ENCODE results near the gene SRA1.
A peak's percentile ranks its signal among the peaks of the same experiment; 100 is the strongest.

The SRA1 gene

DNA sequence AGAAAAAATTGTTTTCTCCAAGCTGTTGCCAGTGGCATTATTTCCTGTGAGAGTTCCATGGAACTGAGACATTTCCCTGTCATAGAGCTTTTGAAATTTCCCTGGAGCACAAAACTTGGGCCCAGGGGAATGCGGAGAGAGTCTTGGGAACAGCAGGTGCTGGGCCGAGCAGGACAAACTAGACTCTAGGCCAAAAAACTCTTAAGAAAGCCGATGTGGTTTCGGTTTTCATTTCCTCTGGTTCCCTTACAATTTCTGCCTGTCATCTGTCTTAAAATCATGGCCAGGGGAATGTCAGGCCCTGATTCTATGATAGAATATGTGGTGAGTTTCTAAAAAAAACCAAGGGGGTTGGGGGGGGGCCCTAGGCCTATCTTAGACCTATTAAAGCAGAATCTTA, 11.9 kb upstream of the SRA1 start:
- no peak for DNase-seq

DNA sequence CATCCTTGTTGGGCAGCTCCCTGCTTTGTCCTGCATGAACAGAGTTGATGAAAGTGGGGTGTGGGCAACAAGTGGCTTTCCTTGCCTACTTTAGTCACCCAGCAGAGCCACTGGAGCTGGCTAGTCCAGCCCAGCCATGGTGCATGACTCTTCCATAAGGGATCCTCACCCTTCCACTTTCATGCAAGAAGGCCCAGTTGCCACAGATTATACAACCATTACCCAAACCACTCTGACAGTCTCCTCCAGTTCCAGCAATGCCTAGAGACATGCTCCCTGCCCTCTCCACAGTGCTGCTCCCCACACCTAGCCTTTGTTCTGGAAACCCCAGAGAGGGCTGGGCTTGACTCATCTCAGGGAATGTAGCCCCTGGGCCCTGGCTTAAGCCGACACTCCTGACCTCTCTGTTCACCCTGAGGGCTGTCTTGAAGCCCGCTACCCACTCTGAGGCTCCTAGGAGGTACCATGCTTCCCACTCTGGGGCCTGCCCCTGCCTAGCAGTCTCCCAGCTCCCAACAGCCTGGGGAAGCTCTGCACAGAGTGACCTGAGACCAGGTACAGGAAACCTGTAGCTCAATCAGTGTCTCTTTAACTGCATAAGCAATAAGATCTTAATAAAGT, 11.3 kb upstream of the SRA1 start:
- no peak for DNase-seq

DNA sequence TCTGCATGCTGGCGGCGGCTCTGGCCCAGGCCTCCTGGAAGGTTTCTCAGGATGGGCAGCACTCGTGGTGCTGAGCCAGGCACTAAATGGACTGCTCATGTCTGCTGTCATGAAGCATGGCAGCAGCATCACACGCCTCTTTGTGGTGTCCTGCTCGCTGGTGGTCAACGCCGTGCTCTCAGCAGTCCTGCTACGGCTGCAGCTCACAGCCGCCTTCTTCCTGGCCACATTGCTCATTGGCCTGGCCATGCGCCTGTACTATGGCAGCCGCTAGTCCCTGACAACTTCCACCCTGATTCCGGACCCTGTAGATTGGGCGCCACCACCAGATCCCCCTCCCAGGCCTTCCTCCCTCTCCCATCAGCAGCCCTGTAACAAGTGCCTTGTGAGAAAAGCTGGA, 10.6 kb upstream of the SRA1 start:
- no peak for DNase-seq

DNA sequence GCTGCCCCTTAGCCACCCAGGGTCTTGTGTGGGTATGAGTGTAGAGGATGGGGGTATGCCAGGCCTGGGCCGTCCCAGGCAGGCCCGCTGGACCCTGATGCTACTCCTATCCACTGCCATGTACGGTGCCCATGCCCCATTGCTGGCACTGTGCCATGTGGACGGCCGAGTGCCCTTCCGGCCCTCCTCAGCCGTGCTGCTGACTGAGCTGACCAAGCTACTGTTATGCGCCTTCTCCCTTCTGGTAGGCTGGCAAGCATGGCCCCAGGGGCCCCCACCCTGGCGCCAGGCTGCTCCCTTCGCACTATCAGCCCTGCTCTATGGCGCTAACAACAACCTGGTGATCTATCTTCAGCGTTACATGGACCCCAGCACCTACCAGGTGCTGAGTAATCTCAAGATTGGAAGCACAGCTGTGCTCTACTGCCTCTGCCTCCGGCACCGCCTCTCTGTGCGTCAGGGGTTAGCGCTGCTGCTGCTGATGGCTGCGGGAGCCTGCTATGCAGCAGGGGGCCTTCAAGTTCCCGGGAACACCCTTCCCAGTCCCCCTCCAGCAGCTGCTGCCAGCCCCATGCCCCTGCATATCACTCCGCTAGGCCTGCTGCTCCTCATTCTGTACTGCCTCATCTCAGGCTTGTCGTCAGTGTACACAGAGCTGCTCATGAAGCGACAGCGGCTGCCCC, 10.0 kb upstream of the SRA1 start:
- no peak for DNase-seq

DNA sequence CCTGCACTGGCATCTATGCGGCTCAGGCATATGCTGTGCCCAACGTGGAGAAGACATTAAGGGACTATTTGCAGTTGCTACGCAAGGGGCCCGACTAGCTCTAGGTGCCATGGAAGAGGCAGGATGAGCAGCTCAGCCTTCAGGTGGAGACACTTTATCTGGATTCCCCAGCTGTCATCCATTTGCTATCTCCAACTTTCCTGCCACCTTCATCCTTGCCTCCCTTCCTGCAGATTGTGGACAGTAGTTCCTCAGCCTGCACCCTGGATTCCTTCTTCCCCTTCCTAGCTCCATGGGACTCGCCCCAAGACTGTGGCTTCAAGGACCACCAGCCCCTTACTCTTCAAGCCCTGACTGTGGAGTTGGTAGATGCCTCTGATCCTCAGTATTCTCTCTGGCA, 9.4 kb upstream of the SRA1 start:
- no peak for DNase-seq

DNA sequence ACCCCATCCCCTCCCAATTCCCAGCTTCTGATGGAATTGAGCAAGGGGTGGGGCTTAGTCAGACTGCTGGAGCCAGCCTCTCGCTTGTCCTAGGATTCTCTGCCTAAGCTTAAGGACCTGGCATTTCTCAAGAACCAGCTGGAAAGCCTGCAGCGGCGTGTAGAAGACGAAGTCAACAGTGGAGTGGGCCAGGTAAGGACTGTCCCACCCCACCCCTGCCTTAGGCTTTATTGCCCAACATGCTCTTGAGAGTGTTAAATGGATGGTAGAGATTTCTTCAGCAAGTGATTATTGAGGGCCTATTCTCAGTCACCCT, 8.5 kb upstream of the SRA1 start:
- no peak for DNase-seq

DNA sequence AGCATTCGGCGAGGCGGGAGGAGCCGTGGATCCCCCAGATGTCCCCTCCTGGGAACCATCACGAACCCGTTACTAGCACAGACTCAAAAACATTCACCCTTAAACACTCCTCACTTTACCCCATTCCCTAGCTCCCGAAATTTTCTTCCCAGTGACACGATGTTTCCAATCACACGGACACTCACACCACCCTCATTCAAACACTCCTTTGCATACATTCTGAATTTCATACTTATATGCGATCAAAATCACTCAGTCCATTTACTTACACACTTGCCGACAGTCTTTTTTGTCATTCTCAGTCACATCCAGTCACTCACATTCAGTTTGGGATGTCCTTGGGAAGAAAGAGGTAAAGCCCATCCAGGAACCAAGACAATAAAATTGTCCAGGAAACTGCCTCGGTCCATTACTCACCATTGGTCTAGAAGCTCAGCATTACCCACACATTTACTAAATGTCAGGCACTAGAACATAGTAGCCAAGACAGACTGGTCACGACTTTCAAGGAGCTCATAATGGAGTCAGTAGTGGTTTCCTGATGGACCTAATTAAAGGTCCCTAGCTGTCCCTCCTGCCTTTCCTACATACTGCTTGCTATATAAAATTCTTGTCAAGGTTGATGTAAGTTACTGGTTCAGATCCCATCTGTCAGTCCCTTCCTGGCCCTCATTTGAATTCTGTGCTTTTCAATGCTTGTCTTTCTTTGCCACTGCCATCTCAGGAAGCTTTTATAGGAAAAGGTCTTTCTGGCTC, 7.9 kb upstream of the SRA1 start:
- no peak for DNase-seq

DNA sequence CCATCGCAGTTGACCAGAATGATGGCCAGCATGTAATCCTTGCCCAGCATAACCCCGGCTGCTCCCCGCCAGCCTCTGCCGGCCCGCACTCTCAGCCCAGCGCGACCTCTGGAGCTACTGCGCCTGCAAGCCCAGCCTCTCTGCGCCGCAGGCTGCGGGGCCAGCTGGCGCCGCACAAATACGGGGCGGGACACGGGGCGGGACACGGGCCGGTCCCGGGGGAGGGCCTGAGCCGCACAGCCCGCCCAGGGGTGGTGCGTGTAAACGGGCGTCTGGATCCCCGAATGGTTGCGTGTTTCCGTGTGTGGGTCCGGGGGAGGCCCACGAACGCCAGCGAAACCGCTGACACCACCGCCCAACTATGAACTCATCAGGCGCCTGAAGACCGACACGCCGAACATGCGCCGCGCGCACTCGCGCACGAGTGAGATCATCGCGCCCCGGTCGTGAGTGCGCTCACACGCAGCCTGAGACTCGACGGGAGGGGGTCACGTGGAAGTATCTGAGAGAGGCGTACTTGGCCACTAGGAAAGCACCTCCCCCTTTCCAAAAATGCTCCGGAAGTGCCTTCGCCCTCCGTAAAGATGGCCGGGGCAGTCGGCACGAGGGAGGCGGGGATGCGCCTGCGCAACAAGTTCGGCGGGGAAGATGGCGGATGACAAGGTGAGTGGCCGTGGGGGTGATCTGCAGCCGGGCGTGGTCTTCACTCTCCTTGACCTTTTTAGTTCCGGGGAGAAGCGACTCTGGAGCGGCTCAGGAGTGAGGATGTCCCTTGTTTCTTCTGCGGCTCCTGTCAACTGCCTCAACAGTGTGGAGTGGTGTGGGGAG, 7.1 kb upstream of the SRA1 start, which contains the start of the genes APBB3 and SLC35A4:
APBB3 (minus strand) TSS at position 403 of the 828 bp plus-strand sequence; CDS start at position 50, 353 bp downstream.
SLC35A4 (plus strand) TSS at position 633 of the 828 bp plus-strand sequence. CDS start 2,342 bp downstream, outside the sequence.
- peak; percentile 90 to 97 (median 96) for DNase-seq

DNA sequence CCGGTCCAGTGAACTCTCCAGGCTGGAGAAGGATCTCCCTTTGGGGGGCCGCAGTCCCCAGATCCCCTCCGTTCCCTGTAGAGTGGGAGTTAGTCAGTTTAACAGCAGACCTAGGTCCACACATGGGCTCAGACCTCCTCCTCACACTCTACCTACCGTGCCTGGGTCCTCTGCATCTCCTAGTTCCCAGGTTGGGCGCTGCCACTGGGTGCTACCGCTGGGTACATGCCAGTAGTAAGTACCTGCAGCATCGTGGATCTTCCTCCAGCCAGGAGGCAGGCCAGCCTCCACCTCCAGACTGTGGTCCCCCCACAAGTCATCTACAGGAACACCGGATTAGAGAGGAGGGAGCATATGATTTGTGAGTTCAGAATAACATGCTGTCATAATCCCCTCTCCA, 6.3 kb upstream of the SRA1 start:
- DNase-seq: no peak

DNA sequence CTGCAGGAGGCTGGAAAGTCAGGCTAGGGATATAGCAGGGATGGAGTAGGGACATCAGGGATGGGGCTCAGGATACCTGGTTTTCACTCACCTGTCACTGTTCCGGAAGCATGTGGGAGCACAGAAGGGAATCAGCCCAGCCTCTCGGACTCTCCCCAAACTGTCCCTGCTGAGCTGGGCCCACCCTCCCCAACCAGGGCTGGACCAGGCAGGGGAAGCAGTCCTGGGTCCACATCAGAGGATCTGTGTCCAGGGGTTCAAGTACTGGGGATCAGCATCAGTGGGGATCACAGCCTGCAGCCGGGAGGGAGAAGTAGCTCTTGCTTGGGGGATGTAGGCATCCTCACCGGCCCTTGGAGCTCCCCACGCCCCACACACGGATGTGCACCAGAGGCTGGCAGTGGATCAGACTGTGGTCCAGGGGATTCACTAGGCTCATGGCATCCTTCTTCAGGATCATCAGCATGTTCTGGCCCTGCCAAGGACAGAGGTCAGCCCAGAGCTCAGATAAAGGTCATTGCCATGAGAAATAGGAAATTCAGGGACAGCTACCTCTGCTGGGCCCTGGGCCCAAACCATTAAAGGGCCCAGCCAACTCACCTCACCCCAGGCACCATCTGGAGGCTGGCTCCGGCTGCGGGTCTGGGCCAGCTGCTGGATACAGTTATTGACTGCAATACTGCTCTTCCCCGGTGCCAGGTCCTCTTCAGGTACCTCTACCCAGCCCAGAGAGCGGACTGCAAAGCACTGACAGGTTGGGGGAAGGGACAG, 4.7 kb upstream of the SRA1 start:
- no peak for DNase-seq

DNA sequence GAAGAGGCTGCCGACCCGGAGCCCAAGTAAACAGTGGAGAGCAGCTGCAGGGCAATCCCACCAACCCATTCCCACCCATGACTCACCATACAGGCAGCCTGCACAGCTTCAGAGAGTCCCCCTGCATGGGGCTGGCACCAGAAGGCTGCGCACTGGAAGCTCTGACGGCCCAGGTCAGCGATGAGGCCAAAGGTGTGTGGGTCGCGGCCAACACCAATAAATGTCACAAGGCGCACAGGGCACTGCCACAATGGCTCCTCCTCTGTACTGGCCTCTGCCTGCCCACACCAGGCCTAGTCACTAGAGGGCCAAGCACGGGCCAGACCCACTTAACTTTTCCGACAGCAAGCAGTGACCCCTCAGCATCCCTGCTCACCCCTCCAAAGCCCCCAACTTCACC, 3.0 kb upstream of the SRA1 start:
- no peak for DNase-seq

DNA sequence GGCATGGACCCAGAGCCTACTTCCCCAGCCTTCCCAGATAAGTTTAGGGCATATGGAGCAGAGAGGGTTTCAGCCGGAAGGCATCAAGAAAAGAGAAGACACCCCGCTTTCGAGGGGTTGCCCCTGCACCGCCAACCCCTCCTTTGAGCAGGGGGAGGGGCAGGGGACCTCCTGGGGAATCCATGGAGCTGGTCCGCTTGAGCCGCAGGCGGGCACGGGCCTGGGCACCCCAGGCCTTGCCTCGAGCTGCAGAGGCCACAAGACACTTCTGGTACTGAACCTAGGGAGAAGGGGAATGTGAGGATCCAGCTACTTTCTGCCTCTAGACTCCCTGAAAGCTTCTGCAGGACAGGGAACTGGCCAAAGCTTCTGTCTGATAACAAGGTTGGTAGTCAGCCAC, 1.3 kb upstream of the SRA1 start:
- DNase-seq: no peak

DNA sequence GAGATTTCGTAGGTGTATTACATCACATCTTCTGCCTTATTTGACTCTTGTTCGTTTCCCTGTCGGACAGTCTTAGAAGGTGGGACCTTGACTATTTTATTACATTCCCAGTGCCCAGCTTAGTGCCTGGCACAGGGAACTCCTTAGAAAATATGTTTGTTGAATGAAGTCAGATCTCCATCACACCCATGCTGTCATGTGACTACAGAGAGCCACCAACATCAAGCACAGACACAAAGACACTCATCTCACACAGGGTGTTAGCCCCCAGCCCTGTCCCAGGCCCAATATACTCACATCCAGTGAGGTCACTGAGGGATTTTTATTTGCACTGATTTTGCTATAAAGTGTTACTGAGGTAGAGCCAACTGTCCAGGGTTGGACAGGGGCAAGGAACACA, 692 bp upstream of the SRA1 start:
- DNase-seq: no peak

DNA sequence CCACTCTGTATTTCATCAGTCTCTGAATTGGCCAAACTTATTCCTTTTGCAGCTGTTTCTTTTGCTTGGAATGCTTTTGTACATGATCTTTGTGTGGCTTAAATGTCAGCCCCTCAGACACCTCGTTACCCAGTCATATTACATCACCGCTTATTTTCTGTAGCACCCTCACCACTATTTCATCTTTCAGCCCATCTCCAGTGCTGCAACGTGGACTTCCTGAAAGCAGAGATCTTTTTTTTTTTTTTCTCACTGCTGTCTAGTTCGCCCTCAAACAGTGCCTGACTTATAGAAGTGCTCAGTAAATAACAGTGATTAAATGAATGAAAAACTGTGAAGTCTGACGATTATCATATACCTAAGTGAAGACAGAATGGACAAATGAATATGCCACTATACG, 835 bp downstream of the SRA1 start:
- no peak for DNase-seq

DNA sequence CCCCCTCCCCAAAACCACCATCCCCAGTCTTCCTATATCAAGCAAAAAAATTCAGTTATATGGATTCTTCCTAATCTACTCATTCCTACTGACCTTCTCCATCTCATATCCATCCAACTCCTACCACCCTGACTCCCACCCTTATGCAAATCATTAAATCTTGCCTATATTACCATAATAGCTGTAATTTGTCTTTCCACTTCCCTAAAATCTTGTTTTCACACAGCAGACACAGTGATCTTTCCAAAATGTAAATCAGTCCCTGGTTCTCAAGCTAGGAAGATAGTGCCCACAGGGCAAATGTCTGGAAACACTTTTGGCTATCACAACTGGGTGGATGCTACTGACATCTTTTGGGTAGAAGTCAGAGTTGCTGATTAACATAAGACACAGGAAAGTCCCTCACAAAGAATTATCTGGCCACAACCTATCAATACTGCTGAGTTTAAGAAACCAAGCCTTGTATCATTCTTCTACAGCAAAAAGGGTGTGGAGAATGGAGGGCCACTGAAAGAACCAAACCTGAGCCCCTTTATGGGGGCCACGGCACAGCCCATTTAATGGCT, 1.4 kb downstream of the SRA1 start:
- DNase-seq: no peak

DNA sequence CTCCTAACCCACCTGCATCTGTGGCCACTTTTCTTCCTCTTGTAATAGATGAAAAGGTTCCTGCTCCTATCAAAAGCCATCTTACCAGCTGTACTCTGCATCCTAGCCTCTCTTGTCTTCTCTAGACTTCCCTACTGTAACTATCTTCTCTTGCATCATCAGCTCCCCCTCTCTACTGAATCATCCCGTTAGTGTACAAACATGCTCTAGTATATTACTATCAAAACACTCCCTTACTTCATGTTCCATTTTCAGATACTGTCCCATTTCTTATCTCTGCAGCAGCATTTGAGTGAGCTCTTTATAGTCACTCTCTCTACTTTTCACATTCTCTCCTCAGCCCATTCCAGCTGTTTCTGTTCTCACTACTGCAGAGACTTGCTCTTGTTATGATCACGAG, 2.8 kb downstream of the SRA1 start:
- DNase-seq: no peak

DNA sequence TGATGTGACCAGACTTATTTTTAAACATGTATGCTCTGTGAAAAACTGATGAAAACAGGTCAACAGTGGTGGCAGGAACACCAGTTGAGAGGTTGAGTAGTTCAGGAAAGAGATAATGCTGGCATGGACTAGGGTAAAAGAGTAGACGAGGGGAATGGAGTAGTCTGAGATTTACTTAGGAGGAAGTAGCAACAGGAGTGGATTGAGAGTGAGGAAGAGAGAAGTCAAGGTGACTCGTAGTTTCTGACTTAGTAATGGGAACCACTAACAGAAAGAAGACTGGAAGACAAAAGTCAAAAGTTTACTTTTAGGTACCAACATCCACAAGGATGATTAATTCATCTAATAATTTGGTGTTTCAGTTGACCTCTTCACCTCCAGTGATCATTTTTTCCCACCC, 3.6 kb downstream of the SRA1 start:
- no peak for DNase-seq

DNA sequence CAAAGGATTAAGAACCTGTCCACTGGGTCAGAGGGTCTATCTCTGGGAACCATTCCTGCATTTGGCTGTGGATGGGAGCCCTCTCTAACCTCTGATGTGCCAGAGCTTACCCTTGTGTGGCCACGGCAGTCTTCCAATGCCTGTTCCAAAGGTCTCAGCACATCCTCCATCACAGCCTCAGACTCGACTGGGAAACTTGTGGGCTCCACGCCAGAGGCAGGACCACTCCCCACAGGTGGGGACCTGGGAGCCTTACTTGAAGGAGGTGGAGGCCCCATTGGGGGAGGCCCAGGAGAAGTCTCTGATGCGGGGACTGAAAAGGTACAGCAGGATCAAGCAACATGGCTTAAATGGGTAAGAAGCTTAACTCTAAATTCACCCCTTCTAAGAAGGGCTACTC, 5.4 kb downstream of the SRA1 start:
- DNase-seq: no peak

DNA sequence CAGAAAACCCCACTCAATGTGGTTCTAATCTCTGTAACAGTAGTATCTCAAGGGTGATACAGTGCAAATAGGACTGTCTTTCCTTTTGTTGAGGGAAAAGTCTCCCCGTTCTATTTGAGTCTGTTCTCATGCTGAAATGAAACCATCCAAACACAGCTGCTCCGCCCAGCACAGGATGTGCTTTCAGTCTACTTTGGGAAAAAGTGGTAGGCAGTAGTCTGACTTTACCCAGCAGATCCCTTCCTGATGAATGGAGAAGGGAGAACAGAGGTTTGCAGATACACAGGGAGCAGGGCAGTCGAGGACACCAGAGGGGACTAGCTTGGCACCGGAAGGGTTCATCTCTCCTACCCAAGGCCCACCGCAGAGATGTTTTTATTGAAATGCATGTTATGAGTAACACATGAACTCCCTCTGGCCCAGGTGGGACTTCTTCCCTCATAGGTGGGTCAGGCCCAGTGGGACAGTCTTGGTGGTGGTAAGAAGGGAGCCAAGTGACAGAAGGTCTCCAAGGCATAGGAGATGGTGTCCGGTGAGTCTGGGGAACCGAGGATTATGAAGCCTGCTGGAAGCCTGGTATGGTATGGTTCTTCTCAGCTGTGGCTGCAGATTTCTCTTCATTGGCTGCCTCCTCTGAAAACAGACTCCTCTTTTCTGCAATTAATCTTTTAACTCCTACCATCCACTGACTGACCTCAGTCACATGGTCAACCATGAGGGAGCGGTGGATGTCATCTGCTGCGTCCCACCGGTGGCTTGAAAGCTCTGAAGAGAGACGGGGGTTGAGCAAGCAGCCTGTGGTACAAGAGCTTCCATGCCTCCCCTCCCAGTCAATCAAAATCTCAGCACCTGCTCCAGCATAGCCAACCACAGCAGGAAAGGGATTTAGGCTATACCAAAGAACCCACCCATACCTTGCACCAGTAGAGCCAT, 6.9 kb downstream of the SRA1 start:
- no peak for DNase-seq

DNA sequence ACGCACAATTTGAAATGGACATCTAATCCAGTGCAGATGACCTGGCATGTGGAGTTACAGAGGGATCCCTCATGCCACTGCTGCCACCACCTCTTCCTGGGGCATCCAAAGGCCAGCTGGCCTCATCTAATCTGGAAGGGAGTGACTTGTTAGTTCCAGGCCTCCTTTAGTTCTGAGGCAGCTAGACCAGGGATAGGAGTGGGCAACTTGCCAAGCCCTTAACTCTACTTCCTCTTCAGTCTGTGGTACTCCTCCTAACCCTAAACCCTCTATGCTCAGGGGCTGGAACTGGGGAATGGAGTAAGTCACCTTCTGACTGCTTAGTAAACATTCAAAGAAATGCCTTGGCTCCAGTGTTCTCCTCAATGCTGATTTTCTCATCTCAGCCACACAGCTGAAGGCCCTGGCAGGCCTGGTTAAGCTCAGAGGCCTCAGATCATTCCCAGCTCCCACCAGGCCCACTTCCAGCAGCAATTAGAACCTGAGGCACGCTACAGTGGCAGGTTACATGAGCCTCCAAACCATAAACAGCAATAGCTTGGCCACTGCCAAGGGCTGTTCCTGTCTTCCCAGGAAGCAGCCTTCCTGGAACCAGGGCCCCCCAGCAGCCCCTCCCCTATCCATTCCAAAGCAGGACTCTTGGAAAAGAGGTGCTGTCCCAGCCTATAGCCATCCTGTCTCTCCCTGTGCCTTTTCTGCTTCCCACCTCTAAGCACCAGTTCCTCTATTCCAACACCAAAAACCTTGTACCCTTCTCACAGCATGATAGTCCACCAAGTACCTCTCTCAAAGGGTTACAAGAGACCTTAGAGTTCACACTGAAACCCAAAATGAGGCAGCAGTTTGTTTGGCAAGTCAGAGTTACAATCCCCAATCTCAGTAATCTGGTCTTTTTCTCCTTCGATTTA, 7.8 kb downstream of the SRA1 start:
- no peak for DNase-seq
